ENCODE measurements around the gene FXYD6. TPM values are rescaled to one million over a fixed set of nuclear protein-coding genes. Genes with fewer than 3 reads are reported as not detected.
"Not testable (repeated sequence)": the region's sequence is repeated elsewhere in the genome, so short reads cannot be mapped to it uniquely, and the experiment has no call there.

FXYD6 gene
- polyA plus RNA-seq, 4 donors, result 0.67 to 58.4 (median 22.6) TPM

GRCh38 chr11:117865546-117865945, 10.9 kb downstream of the FXYD6 start:
- WGBS, 3 donors, result 93 to 96% (median 96%) methylated on average over 13 of the region's 13 CpGs
- FAIRE-seq; H3K27me3 ChIP-seq (ENCODE audit: control insufficient read depth in 3 of 3, insufficient read depth in 3 of 3, low read length in 3 of 3); H3K4me3 ChIP-seq (ENCODE audit: low read depth in 1 of 3, low read length in 3 of 3); H3K36me3 ChIP-seq (ENCODE audit: control insufficient read depth in 3 of 3, insufficient read depth in 2 of 3, low read depth in 1 of 3, low read length in 3 of 3); H3K9me3 ChIP-seq (ENCODE audit: control insufficient read depth in 2 of 2, insufficient read depth in 1 of 2, low read depth in 1 of 2, low read length in 1 of 2); H3K27ac ChIP-seq (ENCODE audit: low read depth in 1 of 3, low read length in 2 of 3); DNase-seq: not testable (repeated sequence)
- peaks cover 0 to 21% (median 0%) of the 10 kb centered on the region in 3 donors for H3K4me1 ChIP-seq (ENCODE audit: control insufficient read depth in 3 of 3, insufficient read depth in 2 of 3, low read depth in 1 of 3, low read length in 2 of 3)

DNA sequence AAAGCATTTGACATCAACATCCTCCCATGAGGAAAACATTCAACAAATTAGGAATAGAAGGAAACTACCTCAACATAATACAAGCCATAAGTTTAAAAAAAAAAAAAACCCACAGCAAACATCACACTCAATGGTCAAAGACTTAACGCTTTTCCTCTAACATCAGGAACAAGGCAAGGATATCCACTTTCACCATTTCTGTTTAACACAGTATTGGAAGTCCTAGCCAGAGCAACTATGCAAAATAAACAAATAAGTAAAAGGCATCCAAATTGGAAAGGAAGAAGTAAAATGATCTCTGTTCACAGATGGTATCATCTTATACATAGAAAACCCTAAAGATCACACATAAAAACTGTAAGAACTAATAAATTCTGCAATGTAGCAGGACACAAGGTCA, 13.1 kb downstream of the FXYD6 start:
- Histone ChIP-seq H3K27ac (ENCODE audit: low read depth in 1 of 3, low read length in 2 of 3) (no peak overlapping the region), H3K36me3 (ENCODE audit: control insufficient read depth in 3 of 3, insufficient read depth in 2 of 3, low read depth in 1 of 3, low read length in 3 of 3) (peaks cover 0 to 9% (median 0%) of the 10 kb centered on the region in 3 donors), H3K4me1 (ENCODE audit: control insufficient read depth in 3 of 3, insufficient read depth in 2 of 3, low read depth in 1 of 3, low read length in 2 of 3) (peaks cover 0 to 13% (median 0%) of the 10 kb centered on the region in 3 donors), H3K27me3 (ENCODE audit: control insufficient read depth in 3 of 3, insufficient read depth in 3 of 3, low read length in 3 of 3) (peaks cover 0 to 6% (median 0%) of the 10 kb centered on the region in 3 donors), H3K4me3 (ENCODE audit: low read depth in 1 of 3, low read length in 3 of 3) (no peak overlapping the region), H3K9me3 (ENCODE audit: control insufficient read depth in 2 of 2, insufficient read depth in 1 of 2, low read depth in 1 of 2, low read length in 1 of 2) (no peaks in the 10 kb centered on the region)
- FAIRE-seq (no peak), DNase-seq (no peak)
- 72 to 100% (median 96%) methylated on average over 1 of the region's 1 CpG for WGBS, 3 donors

- no peaks in the 10 kb centered on the region for H3K9me3 ChIP-seq (ENCODE audit: control insufficient read depth in 2 of 2, insufficient read depth in 1 of 2, low read depth in 1 of 2, low read length in 1 of 2)
- H3K36me3 ChIP-seq (ENCODE audit: control insufficient read depth in 3 of 3, insufficient read depth in 2 of 3, low read depth in 1 of 3, low read length in 3 of 3), result peaks cover 0 to 7% (median 0%) of the 10 kb centered on the region in 3 donors
- H3K27ac ChIP-seq (ENCODE audit: low read depth in 1 of 3, low read length in 2 of 3), result peak overlapping the region in 2 of 3 donors; percentile 70 to 74
- H3K4me3 ChIP-seq (ENCODE audit: low read depth in 1 of 3, low read length in 3 of 3), result no peak overlapping the region
- FAIRE-seq (no peak), DNase-seq (no peak)
- WGBS, 3 donors, result 94 to 100% (median 100%) methylated on average over 1 of the region's 1 CpG
- H3K4me1 ChIP-seq (ENCODE audit: control insufficient read depth in 3 of 3, insufficient read depth in 2 of 3, low read depth in 1 of 3, low read length in 2 of 3), result peaks cover 0 to 18% (median 0%) of the 10 kb centered on the region in 3 donors
- H3K27me3 ChIP-seq (ENCODE audit: control insufficient read depth in 3 of 3, insufficient read depth in 3 of 3, low read length in 3 of 3), result peaks cover 0 to 6% (median 0%) of the 10 kb centered on the region in 3 donors
Measured at GRCh38 chr11:117862753-117863152, 13.7 kb downstream of the FXYD6 start.

GRCh38 chr11:117862019-117862725, 14.3 kb downstream of the FXYD6 start:
- Histone ChIP-seq H3K27ac (ENCODE audit: low read depth in 1 of 3, low read length in 2 of 3) (peak overlapping the region in 2 of 3 donors; percentile 70 to 74), H3K36me3 (ENCODE audit: control insufficient read depth in 3 of 3, insufficient read depth in 2 of 3, low read depth in 1 of 3, low read length in 3 of 3) (peaks cover 0 to 6% (median 0%) of the 10 kb centered on the region in 3 donors), H3K4me1 (ENCODE audit: control insufficient read depth in 3 of 3, insufficient read depth in 2 of 3, low read depth in 1 of 3, low read length in 2 of 3) (peaks cover 0 to 18% (median 0%) of the 10 kb centered on the region in 3 donors), H3K9me3 (ENCODE audit: control insufficient read depth in 2 of 2, insufficient read depth in 1 of 2, low read depth in 1 of 2, low read length in 1 of 2) (no peaks in the 10 kb centered on the region), H3K4me3 (ENCODE audit: low read depth in 1 of 3, low read length in 3 of 3) (no peak overlapping the region), H3K27me3 (ENCODE audit: control insufficient read depth in 3 of 3, insufficient read depth in 3 of 3, low read length in 3 of 3) (peaks cover 0 to 5% (median 0%) of the 10 kb centered on the region in 3 donors)
- DNase-seq, result no peak
- WGBS, 3 donors, result 60 to 85% (median 73%) methylated on average over 12 of the region's 12 CpGs
- no peak for FAIRE-seq

- FAIRE-seq (no peak), DNase-seq (no peak)
- H3K36me3 ChIP-seq (ENCODE audit: control insufficient read depth in 3 of 3, insufficient read depth in 2 of 3, low read depth in 1 of 3, low read length in 3 of 3), result peaks cover 0 to 6% (median 0%) of the 10 kb centered on the region in 3 donors
- no peaks in the 10 kb centered on the region for H3K9me3 ChIP-seq (ENCODE audit: control insufficient read depth in 2 of 2, insufficient read depth in 1 of 2, low read depth in 1 of 2, low read length in 1 of 2)
- peak overlapping the region in 2 of 3 donors; percentile 70 to 74 for H3K27ac ChIP-seq (ENCODE audit: low read depth in 1 of 3, low read length in 2 of 3)
- H3K4me1 ChIP-seq (ENCODE audit: control insufficient read depth in 3 of 3, insufficient read depth in 2 of 3, low read depth in 1 of 3, low read length in 2 of 3), result peaks cover 0 to 18% (median 0%) of the 10 kb centered on the region in 3 donors
- WGBS, 3 donors, result 49 to 66% (median 63%) methylated on average over 13 of the region's 13 CpGs
- no peak overlapping the region for H3K4me3 ChIP-seq (ENCODE audit: low read depth in 1 of 3, low read length in 3 of 3)
- H3K27me3 ChIP-seq (ENCODE audit: control insufficient read depth in 3 of 3, insufficient read depth in 3 of 3, low read length in 3 of 3), result peaks cover 0 to under 1% (median 0%) of the 10 kb centered on the region in 3 donors
Measured at GRCh38 chr11:117861151-117862018, 15.1 kb downstream of the FXYD6 start.

- no peak overlapping the region for H3K27ac ChIP-seq (ENCODE audit: low read depth in 1 of 3, low read length in 2 of 3)
- peaks cover 0 to 18% (median 0%) of the 10 kb centered on the region in 3 donors for H3K4me1 ChIP-seq (ENCODE audit: control insufficient read depth in 3 of 3, insufficient read depth in 2 of 3, low read depth in 1 of 3, low read length in 2 of 3)
- no peak for DNase-seq
- no peak for FAIRE-seq
- H3K4me3 ChIP-seq (ENCODE audit: low read depth in 1 of 3, low read length in 3 of 3), result no peak overlapping the region
- no peaks in the 10 kb centered on the region for H3K27me3 ChIP-seq (ENCODE audit: control insufficient read depth in 3 of 3, insufficient read depth in 3 of 3, low read length in 3 of 3)
- 75 to 82% (median 79%) methylated on average over 6 of the region's 6 CpGs for WGBS, 3 donors
- peaks cover 0 to 6% (median 0%) of the 10 kb centered on the region in 3 donors for H3K36me3 ChIP-seq (ENCODE audit: control insufficient read depth in 3 of 3, insufficient read depth in 2 of 3, low read depth in 1 of 3, low read length in 3 of 3)
- H3K9me3 ChIP-seq (ENCODE audit: control insufficient read depth in 2 of 2, insufficient read depth in 1 of 2, low read depth in 1 of 2, low read length in 1 of 2), result no peaks in the 10 kb centered on the region
Measured at GRCh38 chr11:117860139-117860538, 16.3 kb downstream of the FXYD6 start.

DNA sequence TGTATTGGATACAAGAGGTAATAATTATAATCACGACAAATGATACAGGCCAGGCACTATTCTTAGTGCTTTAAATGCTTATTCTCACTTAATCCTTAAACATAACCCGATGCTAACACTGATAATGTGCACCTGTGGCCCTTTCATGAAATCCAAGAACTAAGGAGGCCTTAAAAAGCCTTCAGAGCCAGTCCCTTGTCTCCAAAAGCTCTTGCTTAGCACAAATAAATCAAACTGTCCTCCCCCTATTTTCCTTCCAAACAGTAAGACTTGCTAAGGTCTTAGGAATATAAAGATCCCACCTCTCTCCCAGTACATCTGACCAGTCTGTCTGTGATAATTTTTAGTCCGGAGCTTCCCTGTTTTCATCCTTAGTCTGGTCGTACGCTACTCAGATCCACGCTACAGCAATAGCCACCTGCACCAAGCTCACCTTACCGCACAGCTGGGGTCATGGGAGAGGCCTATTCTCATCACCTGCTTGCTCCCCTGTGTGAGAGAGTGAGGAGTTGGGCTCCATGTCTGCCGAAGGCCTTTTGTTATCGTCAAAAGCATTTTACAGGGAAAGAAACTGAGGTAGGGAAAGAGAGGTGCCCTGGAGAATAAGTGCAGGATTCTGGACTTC, 16.9 kb downstream of the FXYD6 start:
- Histone ChIP-seq H3K4me1 (ENCODE audit: control insufficient read depth in 3 of 3, insufficient read depth in 2 of 3, low read depth in 1 of 3, low read length in 2 of 3) (peaks cover 0 to 18% (median 0%) of the 10 kb centered on the region in 3 donors), H3K27me3 (ENCODE audit: control insufficient read depth in 3 of 3, insufficient read depth in 3 of 3, low read length in 3 of 3) (no peaks in the 10 kb centered on the region)

GRCh38 chr11:117859061-117859460, 17.4 kb downstream of the FXYD6 start:
- FAIRE-seq (no peak), DNase-seq (no peak)
- Histone ChIP-seq H3K27ac (ENCODE audit: low read depth in 1 of 3, low read length in 2 of 3) (no peak overlapping the region), H3K27me3 (ENCODE audit: control insufficient read depth in 3 of 3, insufficient read depth in 3 of 3, low read length in 3 of 3) (no peaks in the 10 kb centered on the region), H3K9me3 (ENCODE audit: control insufficient read depth in 2 of 2, insufficient read depth in 1 of 2, low read depth in 1 of 2, low read length in 1 of 2) (no peaks in the 10 kb centered on the region), H3K36me3 (ENCODE audit: control insufficient read depth in 3 of 3, insufficient read depth in 2 of 3, low read depth in 1 of 3, low read length in 3 of 3) (peaks cover 0 to 6% (median 0%) of the 10 kb centered on the region in 3 donors), H3K4me1 (ENCODE audit: control insufficient read depth in 3 of 3, insufficient read depth in 2 of 3, low read depth in 1 of 3, low read length in 2 of 3) (peaks cover 0 to 18% (median 0%) of the 10 kb centered on the region in 3 donors), H3K4me3 (ENCODE audit: low read depth in 1 of 3, low read length in 3 of 3) (no peak overlapping the region)
- 75 to 86% (median 76%) methylated on average over 10 of the region's 10 CpGs for whole genome bisulfite sequencing, 3 donors

More for the DNA sequence above, 16.9 kb downstream of the FXYD6 start:
- Histone ChIP-seq H3K9me3 (ENCODE audit: control insufficient read depth in 2 of 2, insufficient read depth in 1 of 2, low read depth in 1 of 2, low read length in 1 of 2) (no peaks in the 10 kb centered on the region), H3K27ac (ENCODE audit: low read depth in 1 of 3, low read length in 2 of 3) (no peak overlapping the region), H3K36me3 (ENCODE audit: control insufficient read depth in 3 of 3, insufficient read depth in 2 of 3, low read depth in 1 of 3, low read length in 3 of 3) (peaks cover 0 to 6% (median 0%) of the 10 kb centered on the region in 3 donors), H3K4me3 (ENCODE audit: low read depth in 1 of 3, low read length in 3 of 3) (no peak overlapping the region)
- no peak for FAIRE-seq
- 79 to 85% (median 79%) methylated on average over 9 of the region's 9 CpGs for WGBS, 3 donors
- no peak for DNase-seq

All from small intestine (tissue), 7 donors.